ENCODE measurements around the gene USP40.

The USP40 gene

DNA sequence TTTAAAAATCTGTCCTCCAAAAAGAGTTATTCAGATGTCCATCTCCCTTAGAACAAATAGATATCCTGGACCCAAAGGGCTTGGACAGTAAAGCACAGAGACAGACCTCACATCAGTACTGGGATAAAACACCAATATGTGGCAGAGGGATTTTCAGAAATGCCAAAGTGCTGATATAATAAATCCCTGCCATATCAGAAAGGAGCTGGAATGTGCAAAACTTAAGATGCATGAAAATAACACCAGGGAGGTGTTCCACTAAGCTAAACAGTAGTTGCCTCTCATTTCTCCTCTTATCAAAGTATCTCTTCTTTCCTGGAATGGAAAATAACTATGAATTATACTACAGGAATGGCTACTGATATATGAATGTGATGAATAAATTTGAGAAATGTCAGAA lies 13.2 kb downstream of the USP40 start:
- no peak overlapping the region for H3K4me2 ChIP-seq (ENCODE audit: low read length)
- H3K4me1 ChIP-seq (ENCODE audit: low read length), result no peaks in the 10 kb centered on the region
- no peaks in the 10 kb centered on the region for H4K20me1 ChIP-seq (ENCODE audit: insufficient read depth, low read length)
- no peak overlapping the region for H2AFZ ChIP-seq (ENCODE audit: low read depth, low read length)
- no peaks in the 10 kb centered on the region for H3K27me3 ChIP-seq (ENCODE audit: low read depth, low read length)
- no peaks in the 10 kb centered on the region for H3K79me2 ChIP-seq (ENCODE audit: low read length)
- no peaks in the 10 kb centered on the region for H3K36me3 ChIP-seq (replicated peaks; ENCODE audit: low read depth, low read length)
- H3K9ac ChIP-seq (ENCODE audit: low read length), result no peak overlapping the region
- H3K27ac ChIP-seq (ENCODE audit: low read length), result no peak overlapping the region
- H3K9me3 ChIP-seq (ENCODE audit: insufficient read depth, low read length), result no peaks in the 10 kb centered on the region
- TF ChIP-seq, protein P1, sequence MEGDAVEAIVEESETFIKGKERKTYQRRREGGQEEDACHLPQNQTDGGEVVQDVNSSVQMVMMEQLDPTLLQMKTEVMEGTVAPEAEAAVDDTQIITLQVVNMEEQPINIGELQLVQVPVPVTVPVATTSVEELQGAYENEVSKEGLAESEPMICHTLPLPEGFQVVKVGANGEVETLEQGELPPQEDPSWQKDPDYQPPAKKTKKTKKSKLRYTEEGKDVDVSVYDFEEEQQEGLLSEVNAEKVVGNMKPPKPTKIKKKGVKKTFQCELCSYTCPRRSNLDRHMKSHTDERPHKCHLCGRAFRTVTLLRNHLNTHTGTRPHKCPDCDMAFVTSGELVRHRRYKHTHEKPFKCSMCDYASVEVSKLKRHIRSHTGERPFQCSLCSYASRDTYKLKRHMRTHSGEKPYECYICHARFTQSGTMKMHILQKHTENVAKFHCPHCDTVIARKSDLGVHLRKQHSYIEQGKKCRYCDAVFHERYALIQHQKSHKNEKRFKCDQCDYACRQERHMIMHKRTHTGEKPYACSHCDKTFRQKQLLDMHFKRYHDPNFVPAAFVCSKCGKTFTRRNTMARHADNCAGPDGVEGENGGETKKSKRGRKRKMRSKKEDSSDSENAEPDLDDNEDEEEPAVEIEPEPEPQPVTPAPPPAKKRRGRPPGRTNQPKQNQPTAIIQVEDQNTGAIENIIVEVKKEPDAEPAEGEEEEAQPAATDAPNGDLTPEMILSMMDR (IDR thresholded peaks at IDR 0.05; ENCODE audit: low read depth, low read length), result no peak
- no peak for TF ChIP-seq EZH2phosphoT487 (IDR thresholded peaks at IDR 0.05; ENCODE audit: low read depth)
- H3K4me3 ChIP-seq (ENCODE audit: low read length), result no peak overlapping the region

DNA sequence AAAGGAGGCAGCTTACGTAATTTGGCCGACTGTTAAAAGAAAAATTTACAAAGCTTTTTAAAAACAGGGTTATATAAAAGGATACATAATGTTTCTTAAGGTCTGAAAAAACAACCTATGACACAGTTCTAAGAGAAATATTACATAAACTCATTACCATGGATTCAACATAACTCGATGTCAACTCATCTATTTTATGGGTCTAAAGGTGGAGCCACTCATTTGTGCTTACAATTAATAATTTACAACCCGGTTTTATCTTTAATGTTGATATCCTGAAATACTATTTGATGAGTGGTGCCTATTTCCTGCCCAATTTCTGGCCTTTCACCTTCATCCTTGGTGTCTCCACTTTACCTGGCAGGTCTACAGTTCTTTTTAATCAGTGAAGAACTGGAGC lies 15.1 kb downstream of the USP40 start:
- Histone ChIP-seq H3K4me2 (ENCODE audit: low read length) (no peak overlapping the region), H3K9ac (ENCODE audit: low read length) (no peak overlapping the region), H3K4me1 (ENCODE audit: low read length) (no peaks in the 10 kb centered on the region), H4K20me1 (ENCODE audit: insufficient read depth, low read length) (no peaks in the 10 kb centered on the region), H3K36me3 (replicated peaks; ENCODE audit: low read depth, low read length) (no peaks in the 10 kb centered on the region), H3K79me2 (ENCODE audit: low read length) (no peaks in the 10 kb centered on the region), H3K9me3 (ENCODE audit: insufficient read depth, low read length) (no peaks in the 10 kb centered on the region), H3K4me3 (ENCODE audit: low read length) (no peak overlapping the region), H3K27ac (ENCODE audit: low read length) (no peak overlapping the region), H3K27me3 (ENCODE audit: low read depth, low read length) (no peaks in the 10 kb centered on the region), H2AFZ (ENCODE audit: low read depth, low read length) (no peak overlapping the region)
- TF ChIP-seq, protein P1 (IDR thresholded peaks at IDR 0.05; ENCODE audit: low read depth, low read length), result no peak
- TF ChIP-seq EZH2phosphoT487 (IDR thresholded peaks at IDR 0.05; ENCODE audit: low read depth), result no peak

DNA sequence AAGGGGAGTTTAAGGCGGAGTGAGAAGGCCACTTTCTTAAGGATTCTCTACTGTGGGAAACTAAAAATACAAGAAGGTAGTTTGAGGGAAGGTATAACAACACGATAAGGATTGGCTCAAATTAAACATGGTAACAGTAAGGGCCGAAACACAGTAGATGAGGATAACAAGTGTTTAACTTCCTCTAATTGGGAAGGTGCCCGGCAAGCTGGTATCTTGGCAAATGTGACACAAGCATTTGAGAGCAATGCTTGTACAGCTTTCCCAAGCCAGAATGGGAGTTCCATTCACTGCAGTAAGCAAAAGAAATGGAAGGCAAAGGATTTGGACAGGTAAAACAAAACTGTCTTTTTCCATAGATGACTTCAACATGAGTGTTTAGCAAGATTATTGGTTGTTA lies 19.8 kb downstream of the USP40 start:
- Histone ChIP-seq H3K4me3 (ENCODE audit: low read length) (no peak overlapping the region), H3K36me3 (replicated peaks; ENCODE audit: low read depth, low read length) (no peaks in the 10 kb centered on the region), H3K9me3 (ENCODE audit: insufficient read depth, low read length) (no peaks in the 10 kb centered on the region), H3K4me2 (ENCODE audit: low read length) (no peak overlapping the region), H4K20me1 (ENCODE audit: insufficient read depth, low read length) (no peaks in the 10 kb centered on the region), H2AFZ (ENCODE audit: low read depth, low read length) (no peak overlapping the region), H3K4me1 (ENCODE audit: low read length) (no peaks in the 10 kb centered on the region), H3K79me2 (ENCODE audit: low read length) (no peaks in the 10 kb centered on the region), H3K27me3 (ENCODE audit: low read depth, low read length) (no peaks in the 10 kb centered on the region), H3K9ac (ENCODE audit: low read length) (no peak overlapping the region), H3K27ac (ENCODE audit: low read length) (no peak overlapping the region)
- TF ChIP-seq EZH2phosphoT487 (IDR thresholded peaks at IDR 0.05; ENCODE audit: low read depth), result no peak
- TF ChIP-seq, protein P1 (IDR thresholded peaks at IDR 0.05; ENCODE audit: low read depth, low read length), result no peak

DNA sequence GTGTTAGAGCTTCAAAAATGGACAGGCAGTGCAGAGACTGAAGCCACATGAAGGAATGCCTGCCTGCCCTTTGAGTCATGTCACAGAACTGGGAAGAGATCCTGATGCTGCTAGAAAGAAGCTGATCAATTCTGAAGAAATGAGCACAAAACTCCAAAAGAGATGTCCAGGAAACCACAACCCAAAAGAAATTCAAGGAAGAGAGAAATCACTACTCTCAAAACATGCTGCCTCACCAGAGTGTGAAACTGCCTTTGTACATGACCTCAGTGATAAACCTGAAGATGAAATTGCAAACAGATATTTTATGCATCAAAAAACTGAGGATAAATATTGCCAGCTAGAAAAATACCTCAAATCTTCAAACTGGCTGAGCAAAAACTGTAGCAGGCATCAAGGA lies 20.5 kb downstream of the USP40 start:
- no peaks in the 10 kb centered on the region for H3K36me3 ChIP-seq (replicated peaks; ENCODE audit: low read depth, low read length)
- H3K9ac ChIP-seq (ENCODE audit: low read length), result no peak overlapping the region
- H3K27me3 ChIP-seq (ENCODE audit: low read depth, low read length), result no peaks in the 10 kb centered on the region
- no peaks in the 10 kb centered on the region for H3K79me2 ChIP-seq (ENCODE audit: low read length)
- H3K4me1 ChIP-seq (ENCODE audit: low read length), result no peaks in the 10 kb centered on the region
- H3K4me2 ChIP-seq (ENCODE audit: low read length), result no peak overlapping the region
- no peak overlapping the region for H3K4me3 ChIP-seq (ENCODE audit: low read length)
- no peak overlapping the region for H3K27ac ChIP-seq (ENCODE audit: low read length)
- H4K20me1 ChIP-seq (ENCODE audit: insufficient read depth, low read length), result no peaks in the 10 kb centered on the region
- H3K9me3 ChIP-seq (ENCODE audit: insufficient read depth, low read length), result no peaks in the 10 kb centered on the region
- H2AFZ ChIP-seq (ENCODE audit: low read depth, low read length), result no peak overlapping the region
- TF ChIP-seq, protein P1 (IDR thresholded peaks at IDR 0.05; ENCODE audit: low read depth, low read length), result no peak

All from OCI-LY3 (cell line).